PC-3 (cell line): ENCODE results near the gene AGRN. TPM values are rescaled to one million over a fixed set of nuclear protein-coding genes. Genes with fewer than 3 reads are reported as not detected.

Experiments
- ATAC-seq: fragments of 200-7000 bp; cut with Tn5 transposase; 2 replicates; pipeline ENCODE4 v1.9.1; 2020; ENCODE audit warnings: mild to moderate bottlenecking, moderate library complexity
- BruUV-seq: library from RNA; stranded (reverse); fragments of 400-500 nt; replicated peaks from 2 replicates; lab custom pipeline; 2021; lab: Mats Ljungman, UMichigan
- CTCF ChIA-PET: fragments of 300-600 bp; sonication (Branson Sonifier 250); formaldehyde crosslinking; loops from one replicate; lab custom pipeline; 2022; ENCODE audit warnings: antibody characterized with exemption; lab: Charles Lee
- POLR2A ChIA-PET: fragments of 300-600 bp; sonication (Branson Sonifier 250); formaldehyde crosslinking; loops from one replicate; lab custom pipeline; 2022; ENCODE audit warnings: antibody characterized with exemption; ENCODE audit not compliant: unreplicated experiment; lab: Charles Lee
- DNase-seq: peaks from one replicate; pipeline ENCODE4 v3.0.0-alpha.2; 2015
- H2AFZ ChIP-seq: fragments of 300-600 bp; sonication (generic); 2 replicates; pipeline ENCODE4 v1.6.0; 2016; ENCODE audit warnings: antibody characterized with exemption, low read length
- H3F3A ChIP-seq: fragments of 300-600 bp; sonication (generic); one replicate; pipeline ENCODE4 v1.6.0; 2017; ENCODE audit warnings: antibody characterized with exemption, low read length, control low read depth, mild to moderate bottlenecking; ENCODE audit not compliant: unreplicated experiment
- H3K27ac ChIP-seq: fragments of 300-600 bp; sonication (generic); 2 replicates; pipeline ENCODE4 v1.5.1; 2016; ENCODE audit warnings: mild to moderate bottlenecking, low read length
- H3K27me3 ChIP-seq: fragments of 300-600 bp; sonication (generic); 2 replicates; pipeline ENCODE4 v1.6.1; 2016; ENCODE audit warnings: low read length, mixed read lengths
- H3K36me3 ChIP-seq: fragments of 300-600 bp; sonication (generic); 2 replicates; pipeline ENCODE4 v1.6.1; 2016; ENCODE audit warnings: low read depth, mixed run types, low read length, mixed read lengths
- H3K4me1 ChIP-seq: fragments of 300-600 bp; sonication (generic); 2 replicates; pipeline ENCODE4 v1.5.1; 2016; ENCODE audit warnings: low read length; ENCODE audit not compliant: insufficient read depth
- H3K4me2 ChIP-seq: fragments of 300-600 bp; sonication (generic); 2 replicates; pipeline ENCODE4 v1.6.0; 2016; ENCODE audit warnings: low read length
- H3K4me3 ChIP-seq: fragments of 300-600 bp; sonication (generic); 2 replicates; pipeline ENCODE4 v1.5.1; 2016; ENCODE audit warnings: mild to moderate bottlenecking, low read length, mixed read lengths
- H3K79me2 ChIP-seq: fragments of 300-600 bp; sonication (generic); 2 replicates; pipeline ENCODE4 v1.6.1; 2017; ENCODE audit warnings: low read length, mixed read lengths
- H3K9ac ChIP-seq: fragments of 300-600 bp; sonication (generic); 2 replicates; pipeline ENCODE4 v1.6.0; 2016; ENCODE audit warnings: mild to moderate bottlenecking, low read length
- H3K9me2 ChIP-seq: fragments of 300-600 bp; sonication (generic); replicated peaks from 2 replicates; pipeline ENCODE4 v1.6.1; 2016; ENCODE audit warnings: mixed run types, low read length, mixed read lengths
- H3K9me3 ChIP-seq: fragments of 300-600 bp; sonication (generic); 2 replicates; pipeline ENCODE4 v1.6.1; 2016; ENCODE audit warnings: low read length, mixed read lengths
- H4K20me1 ChIP-seq: fragments of 300-600 bp; sonication (generic); 2 replicates; pipeline ENCODE4 v1.6.1; 2016; ENCODE audit warnings: low read length, mixed read lengths
- CTCF ChIP-seq: fragments of 300-600 bp; sonication (generic); conservative IDR thresholded peaks from 2 replicates; pipeline ENCODE4 v1.5.1; 2017; ENCODE audit warnings: antibody characterized with exemption, low read depth, mild to moderate bottlenecking, low read length
- EZH2 ChIP-seq: fragments of 300-600 bp; sonication (generic); IDR thresholded peaks from one replicate; pipeline ENCODE4 v1.6.1; 2017; ENCODE audit warnings: antibody characterized with exemption, mild to moderate bottlenecking, low read length; ENCODE audit not compliant: unreplicated experiment
- EZH2phosphoT487 ChIP-seq: fragments of 300-600 bp; sonication (generic); IDR thresholded peaks from 2 replicates; pipeline ENCODE4 v1.6.1; 2018; ENCODE audit warnings: mild to moderate bottlenecking, antibody characterized with exemption, low read length, borderline replicate concordance
- intact Hi-C: fragments of 100-400 bp; cut with micrococcal nuclease; formaldehyde crosslinking; loops from 2 replicates; pipeline ENCODE4 v1.9.0; 2023
- total RNA-seq: library from RNA; depleted of rRNA; stranded (reverse); fragments of >200 nt; gene quantifications from 2 replicates; pipeline ENCODE4 v1.2.3, GENCODE V29; 2014

AGRN gene
- total RNA-seq, 1 experiment from 2014 or later = 273 TPM

- no peaks in the 10 kb centered on the region for H3K36me3 ChIP-seq
- no peaks in the 10 kb centered on the region for H3K79me2 ChIP-seq
- no peak overlapping the region for H2AFZ ChIP-seq
- ATAC-seq (no peak), DNase-seq (no peak)
- no peak overlapping the region for H3K4me3 ChIP-seq
- H3K9me2 ChIP-seq = no peaks in the 10 kb centered on the region
- H3F3A ChIP-seq = no peaks in the 10 kb centered on the region
- no peaks in the 10 kb centered on the region for H3K9me3 ChIP-seq
- H4K20me1 ChIP-seq = no peaks in the 10 kb centered on the region
- ChIA-PET CTCF (no interaction called here), POLR2A (no interaction called here)
- TF ChIP-seq CTCF (no peak), EZH2 (no peak), EZH2phosphoT487 (no peak)
- intact Hi-C loops = no loop called here
- BruUV-seq = no TSS peak
- H3K4me2 ChIP-seq = no peak overlapping the region
- no peak overlapping the region for H3K27ac ChIP-seq
- H3K9ac ChIP-seq = no peak overlapping the region
- H3K27me3 ChIP-seq = no peaks in the 10 kb centered on the region
- H3K4me1 ChIP-seq = no peaks in the 10 kb centered on the region
These were observed 72.4 kb downstream of the AGRN start for GRCh38 chr1:1092149-1092855.

GRCh38 chr1:1092894-1093609, 73.1 kb downstream of the AGRN start:
- POLR2A ChIA-PET = no interaction called here
- Histone ChIP-seq H2AFZ (no peak overlapping the region), H3K9ac (no peak overlapping the region), H4K20me1 (no peaks in the 10 kb centered on the region), H3K9me3 (no peaks in the 10 kb centered on the region), H3F3A (no peaks in the 10 kb centered on the region), H3K4me2 (no peak overlapping the region), H3K4me1 (no peaks in the 10 kb centered on the region), H3K36me3 (no peaks in the 10 kb centered on the region), H3K27ac (no peak overlapping the region), H3K4me3 (no peak overlapping the region), H3K27me3 (no peaks in the 10 kb centered on the region), H3K79me2 (no peaks in the 10 kb centered on the region), H3K9me2 (no peaks in the 10 kb centered on the region)
- intact Hi-C loops = no loop called here
- DNase-seq = no peak
- BruUV-seq = no TSS peak
- CTCF ChIA-PET = interaction anchor here (0.6 kb wide), 1 partner anchor 13 kb away, joined by 6 read pairs; no protein-coding TSS in a partner anchor
- TF ChIP-seq EZH2phosphoT487 (no peak), EZH2 (no peak), CTCF (no peak)
- ATAC-seq = no peak

- POLR2A ChIA-PET = no interaction called here
These were observed 73.7 kb downstream of the AGRN start for GRCh38 chr1:1093610-1093943.

More at GRCh38 chr1:1093610-1093943, 73.7 kb downstream of the AGRN start:
- no peaks in the 10 kb centered on the region for H3K27me3 ChIP-seq
- no peak overlapping the region for H2AFZ ChIP-seq
- H3K4me2 ChIP-seq = no peak overlapping the region
- DNase-seq (no peak), ATAC-seq (no peak)
- intact Hi-C loops = no loop called here
- H3K4me3 ChIP-seq = no peak overlapping the region
- TF ChIP-seq CTCF (no peak), EZH2 (no peak), EZH2phosphoT487 (no peak)
- H3K27ac ChIP-seq = no peak overlapping the region
- no peaks in the 10 kb centered on the region for H3K36me3 ChIP-seq
- no TSS peak for BruUV-seq
- no peaks in the 10 kb centered on the region for H3F3A ChIP-seq
- no peaks in the 10 kb centered on the region for H4K20me1 ChIP-seq
- H3K9me3 ChIP-seq = no peaks in the 10 kb centered on the region
- no peaks in the 10 kb centered on the region for H3K79me2 ChIP-seq
- CTCF ChIA-PET = no interaction called here
- H3K4me1 ChIP-seq = no peaks in the 10 kb centered on the region
- no peak overlapping the region for H3K9ac ChIP-seq
- no peaks in the 10 kb centered on the region for H3K9me2 ChIP-seq
